BLaER1 treated with 17β-estradiol and CSF1 and Interleukin-3, amounts not matched to agents 10 nM and 100 nM (cell line): ENCODE measurements around the gene SLC25A17.
"Not testable (repeated sequence)": the region's sequence is repeated elsewhere in the genome, so short reads cannot be mapped to it uniquely, and the experiment has no call there.

Source experiments
- H3K27ac ChIP-seq, 11 experiments: shearing (Covaris generic); formaldehyde crosslinking; 2 replicates each; pipeline ENCODE4 v1.8.1; 2022
- H3K27me3 ChIP-seq, 11 experiments: shearing (Covaris generic); formaldehyde crosslinking; 2 replicates each; pipeline ENCODE4 v1.8.1; 2022
- H3K36me3 ChIP-seq, 11 experiments: shearing (Covaris generic); formaldehyde crosslinking; 2 replicates each; pipeline ENCODE4 v1.8.1; 2022
- H3K4me1 ChIP-seq, 10 experiments: shearing (Covaris generic); formaldehyde crosslinking; 2 replicates each; pipeline ENCODE4 v1.8.1; 2022
- H3K4me2 ChIP-seq, 11 experiments: shearing (Covaris generic); formaldehyde crosslinking; 2 replicates each; pipeline ENCODE4 v1.8.1; 2022
- H3K4me3 ChIP-seq, 10 experiments: shearing (Covaris generic); formaldehyde crosslinking; 2 replicates each; pipeline ENCODE4 v1.8.1; 2022
- H3K9ac ChIP-seq, 11 experiments: shearing (Covaris generic); formaldehyde crosslinking; 2 replicates each; pipeline ENCODE4 v1.8.1; 2022
- H3K9me3 ChIP-seq, 11 experiments: shearing (Covaris generic); formaldehyde crosslinking; replicated peaks in 1 of 11; 2 replicates each; pipeline ENCODE4 v1.8.1; 2022
- H4K20me1 ChIP-seq, 11 experiments: shearing (Covaris generic); formaldehyde crosslinking; 2 replicates each; pipeline ENCODE4 v1.8.1; 2022
- Cebpa-rat ChIP-seq, 11 experiments: shearing (Covaris generic); IDR thresholded peaks; 2 replicates each; pipeline ENCODE4 v1.8.1; 2022

The SLC25A17 gene

DNA sequence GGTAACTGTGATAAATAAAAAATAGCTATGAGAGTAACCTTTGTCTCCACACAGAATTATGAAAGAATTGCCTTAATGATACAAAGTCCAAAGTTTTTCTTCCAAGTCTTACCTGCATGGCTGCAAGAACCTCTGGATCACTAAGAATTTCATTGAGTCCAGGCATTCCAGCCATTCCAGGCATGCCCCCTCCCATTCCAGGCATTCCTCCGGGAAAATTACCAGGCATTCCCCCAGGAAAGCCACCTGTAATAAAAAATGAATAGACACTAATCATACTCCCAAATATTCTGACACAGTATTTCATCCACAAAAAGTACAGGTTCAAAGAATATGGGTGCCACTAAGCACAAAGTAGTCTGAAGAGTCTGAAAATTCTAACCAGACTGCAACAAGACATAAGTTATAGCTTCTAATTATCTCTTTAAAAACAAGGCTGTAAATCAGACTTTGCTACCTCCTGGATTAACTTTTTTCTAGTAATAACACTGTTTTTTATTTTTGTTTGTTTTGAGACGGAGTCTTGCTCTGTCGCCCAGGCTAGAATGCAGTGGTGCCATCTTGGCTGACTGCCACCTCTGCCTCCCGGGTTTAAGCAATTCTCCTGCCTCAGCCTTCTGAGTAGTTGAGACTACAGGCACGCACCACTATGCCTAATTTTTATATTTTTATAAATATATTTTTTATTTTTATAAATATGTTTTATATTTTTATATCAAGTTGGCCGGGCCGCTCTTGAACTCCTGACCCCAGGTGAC is 8.0 kb upstream of the SLC25A17 start:
- Histone ChIP-seq H3K9ac (no peak overlapping the region), H4K20me1 (peaks cover 0 to 12% (median 4%) of the 10 kb centered on the region in 11 experiments; a peak in 4 of 22 replicates), H3K4me1 (no peaks in the 10 kb centered on the region), H3K9me3 (no peaks in the 10 kb centered on the region), H3K4me3 (no peak overlapping the region), H3K4me2 (no peak overlapping the region), H3K36me3 (peaks cover 81 to 100% (median 92%) of the 10 kb centered on the region in 11 experiments), H3K27ac (no peak overlapping the region), H3K27me3 (no peaks in the 10 kb centered on the region)
- no peak for TF ChIP-seq Cebpa-rat (IDR thresholded peaks at IDR 0.05)

DNA sequence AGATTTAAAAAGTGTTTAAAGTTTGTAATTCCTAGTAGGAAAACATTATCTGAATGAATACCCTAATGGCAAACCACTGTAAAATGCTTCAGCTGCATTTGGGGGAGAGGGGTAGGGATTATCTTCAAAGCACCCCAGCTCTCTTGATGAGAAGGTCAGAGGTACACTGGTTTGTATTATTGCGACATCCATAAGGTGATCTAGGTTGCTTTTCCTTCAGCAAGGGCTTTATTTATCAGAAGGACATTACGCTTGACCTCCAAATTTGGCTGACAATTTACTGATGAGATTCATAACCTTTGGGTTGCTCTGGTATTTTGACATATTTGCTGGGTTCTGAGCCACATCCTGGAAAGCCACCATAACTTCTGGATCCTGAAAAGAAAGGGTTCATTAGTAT is 7.1 kb upstream of the SLC25A17 start:
- H3K27me3 ChIP-seq, H3K4me1 ChIP-seq, H3K4me2 ChIP-seq, H4K20me1 ChIP-seq, H3K9ac ChIP-seq, H3K9me3 ChIP-seq, H3K4me3 ChIP-seq, H3K27ac ChIP-seq: not testable (repeated sequence)
- TF ChIP-seq Cebpa-rat (IDR thresholded peaks at IDR 0.05) = peak in 2 of 11 experiments; percentile 18 to 58; a peak in 1 of 22 replicates
- H3K36me3 ChIP-seq = peaks cover 72 to 94% (median 83%) of the 10 kb centered on the region in 11 experiments

DNA sequence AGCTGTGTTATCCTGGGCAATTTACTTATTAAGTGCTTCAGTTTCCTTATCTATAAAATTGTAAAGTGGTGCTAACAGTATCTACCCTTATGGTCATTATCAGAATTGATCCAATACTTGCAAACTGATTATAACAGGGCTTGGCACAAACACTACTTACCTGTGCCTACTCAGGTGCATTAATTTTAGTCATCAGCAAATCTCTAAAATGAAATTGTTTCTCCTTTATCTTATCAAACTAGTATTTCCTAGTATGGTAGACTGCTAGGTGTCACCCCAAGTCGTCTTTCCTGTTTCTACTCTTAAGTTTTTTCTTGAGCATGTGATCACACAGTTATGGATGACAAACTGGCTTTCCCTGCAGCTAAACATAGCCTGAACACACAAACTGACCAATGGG is 4.3 kb upstream of the SLC25A17 start:
- no peak for TF ChIP-seq Cebpa-rat (IDR thresholded peaks at IDR 0.05)
- Histone ChIP-seq H3K4me2 (no peak overlapping the region), H3K27ac (no peak overlapping the region), H3K4me1 (peaks cover 7 to 13% (median 12%) of the 10 kb centered on the region in 10 experiments), H3K9me3 (no peaks in the 10 kb centered on the region), H3K4me3 (no peak overlapping the region), H3K9ac (no peak overlapping the region), H3K27me3 (no peaks in the 10 kb centered on the region), H3K36me3 (peaks cover 44 to 65% (median 55%) of the 10 kb centered on the region in 11 experiments), H4K20me1 (no peaks in the 10 kb centered on the region; a peak in 2 of 22 replicates)

DNA sequence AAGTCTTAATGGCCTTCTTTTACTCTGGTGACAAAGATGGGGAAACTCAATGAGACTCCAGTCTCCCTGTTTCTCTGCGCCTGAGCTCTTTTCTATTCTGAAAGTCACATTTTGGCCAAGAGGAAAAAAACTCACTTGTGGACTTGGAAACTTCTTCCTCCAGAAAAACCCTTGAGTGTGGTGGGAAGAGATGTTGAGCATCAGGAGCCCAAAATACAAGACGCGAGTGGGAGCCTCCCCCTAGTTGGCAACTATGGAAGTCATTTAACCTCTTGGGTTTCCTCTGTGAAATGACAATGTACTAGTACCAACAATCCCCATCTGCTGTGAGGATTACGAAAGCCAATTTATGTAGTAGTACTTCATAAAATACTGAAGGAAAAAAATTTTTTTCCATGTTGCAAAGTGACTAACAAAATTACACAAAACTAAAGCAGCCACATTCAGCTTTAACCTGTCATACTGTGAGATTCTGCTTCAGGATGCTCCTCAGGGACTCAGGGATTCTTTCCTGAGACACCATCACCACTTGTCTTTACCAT is 524 bp upstream of the SLC25A17 start:
- TF ChIP-seq Cebpa-rat (IDR thresholded peaks at IDR 0.05) = no peak
- Histone ChIP-seq H3K4me3 (peak overlapping the region; percentile 73 to 99 (median 92)), H3K27me3 (no peaks in the 10 kb centered on the region), H3K27ac (peak overlapping the region in 10 of 11 experiments; percentile 40 to 86 (median 47); a peak in 17 of 22 replicates), H3K36me3 (peaks cover 14 to 43% (median 26%) of the 10 kb centered on the region in 11 experiments), H3K4me1 (peaks cover 26 to 31% (median 29%) of the 10 kb centered on the region in 10 experiments), H3K4me2 (peak overlapping the region; percentile 79 to 96 (median 87)), H3K9ac (peak overlapping the region; percentile 69 to 89 (median 86); a peak in 21 of 22 replicates), H3K9me3 (no peaks in the 10 kb centered on the region), H4K20me1 (peaks cover 0 to 22% (median 0%) of the 10 kb centered on the region in 11 experiments; a peak in 4 of 22 replicates)

DNA sequence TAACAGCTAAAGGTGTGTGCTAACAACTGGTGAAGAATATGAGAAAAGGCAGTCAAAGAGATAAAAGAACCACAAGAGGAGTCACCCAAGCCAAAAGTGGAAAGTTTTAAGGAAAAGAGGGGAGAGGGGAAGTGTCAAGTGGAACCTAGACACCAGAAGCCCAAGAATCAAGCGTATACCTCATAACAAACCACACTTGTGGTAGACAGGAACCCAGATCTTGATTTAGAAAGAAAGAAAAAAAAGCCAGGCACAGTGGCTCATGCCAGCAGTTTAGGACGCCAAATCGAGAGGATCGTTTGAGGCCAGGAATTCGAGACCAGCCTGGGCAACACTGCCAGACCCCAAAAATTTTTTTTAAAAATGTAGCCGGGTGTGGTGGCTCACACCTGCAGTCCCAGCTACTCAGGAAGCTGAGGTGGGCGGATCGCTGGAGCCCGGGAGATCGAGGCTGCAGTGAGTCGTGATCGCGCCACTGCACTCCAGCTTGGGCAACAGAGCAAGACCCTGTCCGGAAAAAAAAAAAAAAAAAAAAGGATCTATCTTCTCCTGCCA is 877 bp downstream of the SLC25A17 start:
- Histone ChIP-seq H4K20me1 (peaks cover 0 to 22% (median 0%) of the 10 kb centered on the region in 11 experiments; a peak in 6 of 22 replicates), H3K27ac (peak overlapping the region in 10 of 11 experiments; percentile 72 to 86 (median 82); a peak in 19 of 22 replicates), H3K4me1 (peaks cover 26 to 39% (median 32%) of the 10 kb centered on the region in 10 experiments), H3K36me3 (peaks cover 1 to 34% (median 14%) of the 10 kb centered on the region in 11 experiments; a peak in 20 of 22 replicates), H3K4me2 (peak overlapping the region; percentile 85 to 98 (median 92)), H3K9me3 (no peaks in the 10 kb centered on the region), H3K4me3 (peak overlapping the region; percentile 73 to 99 (median 92)), H3K27me3 (no peaks in the 10 kb centered on the region), H3K9ac (peak overlapping the region; percentile 83 to 89 (median 86))
- no peak for TF ChIP-seq Cebpa-rat (IDR thresholded peaks at IDR 0.05)

DNA sequence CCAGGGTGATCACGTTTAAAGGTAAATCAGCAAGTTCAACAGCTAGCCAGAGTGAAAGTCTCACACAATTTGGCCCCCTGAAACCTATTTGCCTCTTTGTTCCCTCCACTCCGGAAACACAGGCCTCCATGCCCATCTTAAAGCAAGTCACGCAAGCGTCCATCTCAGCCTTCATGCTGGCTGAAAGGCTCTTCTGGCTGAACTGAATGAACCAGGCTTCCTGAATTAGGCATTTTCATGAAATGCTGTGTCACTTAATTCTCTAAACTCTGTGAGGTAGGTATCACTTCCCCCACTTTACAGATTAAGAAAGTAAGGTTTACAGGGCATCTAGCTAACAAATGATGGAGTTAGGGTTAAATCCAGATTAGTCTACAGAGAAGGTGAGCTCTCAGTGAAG is 1.4 kb downstream of the SLC25A17 start:
- H3K4me1 ChIP-seq = peaks cover 26 to 39% (median 32%) of the 10 kb centered on the region in 10 experiments
- H3K9ac ChIP-seq = peak overlapping the region in 8 of 11 experiments; percentile 83 to 89 (median 86); a peak in 16 of 22 replicates
- H3K9me3 ChIP-seq = no peaks in the 10 kb centered on the region
- H3K4me3 ChIP-seq = peak overlapping the region in 7 of 10 experiments; percentile 81 to 99 (median 96); a peak in 10 of 20 replicates
- H3K4me2 ChIP-seq = peak overlapping the region; percentile 85 to 98 (median 92)
- peak overlapping the region in 5 of 11 experiments; percentile 13 to 86 (median 82); a peak in 6 of 22 replicates for H3K27ac ChIP-seq
- peaks cover 0 to 26% (median 0%) of the 10 kb centered on the region in 11 experiments; a peak in 7 of 22 replicates for H4K20me1 ChIP-seq
- H3K27me3 ChIP-seq = no peaks in the 10 kb centered on the region
- H3K36me3 ChIP-seq = peaks cover 0 to 33% (median 11%) of the 10 kb centered on the region in 11 experiments; a peak in 13 of 22 replicates
- TF ChIP-seq Cebpa-rat (IDR thresholded peaks at IDR 0.05) = no peak

DNA sequence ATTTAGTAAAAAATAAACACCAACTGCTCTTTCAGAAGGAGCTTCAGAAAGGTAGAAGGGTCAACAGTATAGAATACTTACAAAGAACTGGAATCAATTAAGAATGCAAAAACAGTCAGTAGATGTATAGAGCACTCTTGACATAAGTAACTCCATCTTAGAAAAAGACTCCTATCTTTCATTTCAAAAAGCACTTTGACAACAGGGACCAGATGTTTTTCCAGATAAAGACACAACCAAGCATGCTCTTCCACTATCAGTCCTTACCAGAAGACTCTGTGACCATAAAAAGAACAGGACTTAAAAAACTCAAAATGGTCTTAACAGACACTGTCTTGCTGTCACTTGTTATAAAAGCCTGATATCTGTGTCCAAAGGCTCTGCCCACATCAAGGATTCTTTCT is 5.2 kb downstream of the SLC25A17 start:
- H3K27ac ChIP-seq = no peak overlapping the region
- peaks cover 0 to 62% (median 8%) of the 10 kb centered on the region in 11 experiments; a peak in 10 of 22 replicates for H4K20me1 ChIP-seq
- H3K4me1 ChIP-seq = peaks cover 19 to 31% (median 23%) of the 10 kb centered on the region in 10 experiments
- peaks cover 0 to 47% (median 13%) of the 10 kb centered on the region in 11 experiments; a peak in 14 of 22 replicates for H3K36me3 ChIP-seq
- H3K4me2 ChIP-seq = no peak overlapping the region; a peak in 1 of 22 replicates
- no peaks in the 10 kb centered on the region for H3K9me3 ChIP-seq
- no peak overlapping the region for H3K9ac ChIP-seq
- no peaks in the 10 kb centered on the region for H3K27me3 ChIP-seq
- no peak for TF ChIP-seq Cebpa-rat (IDR thresholded peaks at IDR 0.05)
- no peak overlapping the region for H3K4me3 ChIP-seq

DNA sequence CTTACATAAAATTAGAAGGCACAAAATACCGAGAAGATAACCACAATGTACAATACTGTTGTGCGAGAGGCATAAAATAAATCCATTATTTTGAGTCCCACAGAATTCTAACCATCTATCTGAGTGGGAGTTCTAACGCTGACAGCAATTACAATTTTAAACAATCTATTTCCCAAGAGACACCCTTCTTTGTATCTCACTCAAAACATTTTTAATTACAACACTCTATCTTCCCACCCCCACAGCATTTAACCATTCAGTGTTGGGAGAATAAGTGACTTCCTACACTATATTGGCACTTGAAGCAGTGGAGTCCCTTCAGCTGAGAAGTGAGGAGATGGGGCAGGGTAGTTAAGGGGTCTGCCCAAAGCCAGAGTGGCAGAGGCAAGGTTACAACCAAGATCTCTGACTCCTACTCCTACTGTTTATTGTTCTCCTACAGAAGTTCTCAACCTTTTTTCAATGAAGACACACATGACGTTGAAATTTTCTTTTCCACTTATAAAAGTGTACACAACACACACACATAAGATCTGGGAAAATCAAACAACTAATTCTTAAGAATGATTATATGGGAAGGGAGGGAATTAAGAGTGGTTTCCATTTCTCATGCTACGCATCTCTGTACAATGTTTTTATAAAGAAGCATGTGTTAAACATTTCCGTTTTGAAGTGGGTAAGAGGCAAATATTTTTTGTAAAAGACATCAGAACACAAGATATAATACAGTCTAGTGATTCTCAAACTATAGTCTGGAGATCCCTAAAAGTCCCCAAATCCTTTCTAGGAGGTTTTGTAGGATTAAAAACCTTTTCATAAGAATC is 10.9 kb downstream of the SLC25A17 start:
- no peak overlapping the region for H3K4me3 ChIP-seq
- H3K4me1 ChIP-seq = peaks cover 0 to 10% (median 8%) of the 10 kb centered on the region in 10 experiments; a peak in 11 of 20 replicates
- H3K36me3 ChIP-seq = peaks cover 0 to 67% (median 27%) of the 10 kb centered on the region in 11 experiments; a peak in 21 of 22 replicates
- TF ChIP-seq Cebpa-rat (IDR thresholded peaks at IDR 0.05) = no peak
- H3K27me3 ChIP-seq = no peaks in the 10 kb centered on the region
- peak overlapping the region in 2 of 11 experiments; percentile 5 to 10; a peak in 1 of 22 replicates for H3K4me2 ChIP-seq
- no peak overlapping the region for H3K9ac ChIP-seq
- H4K20me1 ChIP-seq = peaks cover 0 to 70% (median 9%) of the 10 kb centered on the region in 11 experiments; a peak in 11 of 22 replicates
- no peaks in the 10 kb centered on the region for H3K9me3 ChIP-seq
- no peak overlapping the region for H3K27ac ChIP-seq
